ENCODE measurements around the gene RPRD1B. TPM values are rescaled to one million over a fixed set of nuclear protein-coding genes. Genes with fewer than 3 reads are reported as not detected.

The RPRD1B gene
- total and polyA plus RNA-seq, 2 experiments from 2014 or later: 16.5 to 28.0 TPM

GRCh38 chr20:38001173-38001875, 32.2 kb upstream of the RPRD1B start:
- Histone ChIP-seq H2AFZ (no peak overlapping the region), H3K9me3 (ENCODE audit: low read depth) (no peaks in the 10 kb centered on the region), H3K36me3 (replicated peaks; ENCODE audit: insufficient read depth, low read depth) (no peaks in the 10 kb centered on the region), H3K9me2 (replicated peaks; ENCODE audit: insufficient read depth) (no peaks in the 10 kb centered on the region), H3K4me1 (ENCODE audit: insufficient read depth) (no peaks in the 10 kb centered on the region), H3K27me3 (no peaks in the 10 kb centered on the region), H3K4me3 (no peak overlapping the region), H3K4me2 (no peak overlapping the region), H4K20me1 (ENCODE audit: insufficient read depth, poor library complexity, severe bottlenecking) (no peaks in the 10 kb centered on the region), H3K27ac (peak overlapping the region; percentile 70), H3K79me2 (no peaks in the 10 kb centered on the region)
- no peak for TF ChIP-seq EZH2phosphoT487 (IDR thresholded peaks at IDR 0.05; ENCODE audit: low read depth, severe bottlenecking, unreplicated experiment)
- DNase-seq (ENCODE audit: low spot score): peak; percentile 36
- 77% methylated on average over 6 of the region's 6 CpGs for WGBS (ENCODE audit: low lambda C conversion rate, missing lambda C conversion rate)

- Histone ChIP-seq H3K4me2 (no peak overlapping the region), H3K27me3 (no peaks in the 10 kb centered on the region), H4K20me1 (ENCODE audit: insufficient read depth, poor library complexity, severe bottlenecking) (no peaks in the 10 kb centered on the region), H3K9me3 (ENCODE audit: low read depth) (no peaks in the 10 kb centered on the region), H3K79me2 (no peaks in the 10 kb centered on the region), H3K4me1 (ENCODE audit: insufficient read depth) (no peaks in the 10 kb centered on the region), H3K27ac (peak overlapping the region; percentile 70), H2AFZ (no peak overlapping the region), H3K36me3 (replicated peaks; ENCODE audit: insufficient read depth, low read depth) (no peaks in the 10 kb centered on the region), H3K9me2 (replicated peaks; ENCODE audit: insufficient read depth) (no peaks in the 10 kb centered on the region), H3K4me3 (no peak overlapping the region)
- peak; percentile 27 for DNase-seq (ENCODE audit: low spot score)
- TF ChIP-seq EZH2 (IDR thresholded peaks at IDR 0.05; ENCODE audit: borderline replicate concordance): no peak
- TF ChIP-seq, protein P1, sequence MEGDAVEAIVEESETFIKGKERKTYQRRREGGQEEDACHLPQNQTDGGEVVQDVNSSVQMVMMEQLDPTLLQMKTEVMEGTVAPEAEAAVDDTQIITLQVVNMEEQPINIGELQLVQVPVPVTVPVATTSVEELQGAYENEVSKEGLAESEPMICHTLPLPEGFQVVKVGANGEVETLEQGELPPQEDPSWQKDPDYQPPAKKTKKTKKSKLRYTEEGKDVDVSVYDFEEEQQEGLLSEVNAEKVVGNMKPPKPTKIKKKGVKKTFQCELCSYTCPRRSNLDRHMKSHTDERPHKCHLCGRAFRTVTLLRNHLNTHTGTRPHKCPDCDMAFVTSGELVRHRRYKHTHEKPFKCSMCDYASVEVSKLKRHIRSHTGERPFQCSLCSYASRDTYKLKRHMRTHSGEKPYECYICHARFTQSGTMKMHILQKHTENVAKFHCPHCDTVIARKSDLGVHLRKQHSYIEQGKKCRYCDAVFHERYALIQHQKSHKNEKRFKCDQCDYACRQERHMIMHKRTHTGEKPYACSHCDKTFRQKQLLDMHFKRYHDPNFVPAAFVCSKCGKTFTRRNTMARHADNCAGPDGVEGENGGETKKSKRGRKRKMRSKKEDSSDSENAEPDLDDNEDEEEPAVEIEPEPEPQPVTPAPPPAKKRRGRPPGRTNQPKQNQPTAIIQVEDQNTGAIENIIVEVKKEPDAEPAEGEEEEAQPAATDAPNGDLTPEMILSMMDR (IDR thresholded peaks at IDR 0.05; ENCODE audit: poor library complexity): no peak
- TF ChIP-seq EZH2phosphoT487 (IDR thresholded peaks at IDR 0.05; ENCODE audit: low read depth, severe bottlenecking, unreplicated experiment): no peak
- WGBS (ENCODE audit: low lambda C conversion rate, missing lambda C conversion rate): 86% methylated on average over 4 of the region's 4 CpGs
These were observed 31.6 kb upstream of the RPRD1B start for GRCh38 chr20:38001981-38002380.

- no peaks in the 10 kb centered on the region for H3K4me1 ChIP-seq (ENCODE audit: insufficient read depth)
- 84% methylated on average over 8 of the region's 8 CpGs for WGBS (ENCODE audit: low lambda C conversion rate, missing lambda C conversion rate)
- no peaks in the 10 kb centered on the region for H3K79me2 ChIP-seq
- H3K36me3 ChIP-seq (replicated peaks; ENCODE audit: insufficient read depth, low read depth): no peaks in the 10 kb centered on the region
- H3K27me3 ChIP-seq: no peaks in the 10 kb centered on the region
- H3K4me2 ChIP-seq: no peak overlapping the region
- no peak overlapping the region for H2AFZ ChIP-seq
- no peak for DNase-seq (ENCODE audit: low spot score)
- H4K20me1 ChIP-seq (ENCODE audit: insufficient read depth, poor library complexity, severe bottlenecking): no peaks in the 10 kb centered on the region
- TF ChIP-seq EZH2 (IDR thresholded peaks at IDR 0.05; ENCODE audit: borderline replicate concordance) (no peak), EZH2phosphoT487 (IDR thresholded peaks at IDR 0.05; ENCODE audit: low read depth, severe bottlenecking, unreplicated experiment) (no peak)
- TF ChIP-seq, protein P1 (IDR thresholded peaks at IDR 0.05; ENCODE audit: poor library complexity): no peak
- H3K9me2 ChIP-seq (replicated peaks; ENCODE audit: insufficient read depth): no peaks in the 10 kb centered on the region
- no peak overlapping the region for H3K4me3 ChIP-seq
- no peaks in the 10 kb centered on the region for H3K9me3 ChIP-seq (ENCODE audit: low read depth)
- peak overlapping the region; percentile 70 for H3K27ac ChIP-seq
These were observed 31.1 kb upstream of the RPRD1B start for GRCh38 chr20:38002422-38002821.

- Histone ChIP-seq H3K27ac (no peak overlapping the region), H3K27me3 (no peaks in the 10 kb centered on the region), H3K4me3 (no peak overlapping the region), H3K79me2 (peaks cover 15% of the 10 kb centered on the region), H3K9me3 (ENCODE audit: low read depth) (no peaks in the 10 kb centered on the region), H4K20me1 (ENCODE audit: insufficient read depth, poor library complexity, severe bottlenecking) (no peaks in the 10 kb centered on the region), H3K4me2 (no peak overlapping the region), H3K9me2 (replicated peaks; ENCODE audit: insufficient read depth) (no peaks in the 10 kb centered on the region), H3K36me3 (replicated peaks; ENCODE audit: insufficient read depth, low read depth) (no peaks in the 10 kb centered on the region), H3K4me1 (ENCODE audit: insufficient read depth) (no peaks in the 10 kb centered on the region), H2AFZ (no peak overlapping the region)
- no peak for DNase-seq (ENCODE audit: low spot score)
- no peak for TF ChIP-seq EZH2 (IDR thresholded peaks at IDR 0.05; ENCODE audit: borderline replicate concordance)
- TF ChIP-seq, protein P1 (IDR thresholded peaks at IDR 0.05; ENCODE audit: poor library complexity): no peak
- no peak for TF ChIP-seq EZH2phosphoT487 (IDR thresholded peaks at IDR 0.05; ENCODE audit: low read depth, severe bottlenecking, unreplicated experiment)
- 93% methylated on average over 1 of the region's 1 CpG for WGBS (ENCODE audit: low lambda C conversion rate, missing lambda C conversion rate)
These were observed 29.1 kb upstream of the RPRD1B start for GRCh38 chr20:38004416-38004815.
